WTC11 (cell line): Measurements from ENCODE around the gene RNF126. TPM values are rescaled to one million over a fixed set of nuclear protein-coding genes. Genes with fewer than 3 reads are reported as not detected.

Experiments
- ATAC-seq: fragments of 200-7000 bp; cut with Tn5 transposase; 2 replicates; pipeline ENCODE4 v1.10.0; 2021; ENCODE audit warnings: mild to moderate bottlenecking, moderate library complexity
- CTCF ChIA-PET: fragments of 300-600 bp; sonication (Branson Sonifier 250); formaldehyde crosslinking; loops from one replicate; lab custom pipeline; 2021; ENCODE audit warnings: antibody characterized with exemption; lab: Charles Lee
- POLR2A ChIA-PET: fragments of 350-600 bp; sonication (Branson Sonifier 250); formaldehyde crosslinking; loops from one replicate; lab custom pipeline; 2021; ENCODE audit warnings: antibody characterized with exemption; lab: Charles Lee
- DNase-seq: peaks from one replicate; pipeline ENCODE4 v3.0.0; 2021; ENCODE audit warnings: low spot score
- H3K27ac Mint-ChIP-seq: 2 replicates; pipeline ENCODE4 v1.8.0; 2021; ENCODE audit warnings: mixed read lengths
- H3K27me3 Mint-ChIP-seq: 2 replicates; pipeline ENCODE4 v1.8.0; 2021; ENCODE audit warnings: low read depth, mild to moderate bottlenecking, moderate library complexity, mixed read lengths
- H3K36me3 Mint-ChIP-seq: 2 replicates; pipeline ENCODE4 v1.8.0; 2021; ENCODE audit warnings: mixed read lengths
- H3K4me1 Mint-ChIP-seq: 2 replicates; pipeline ENCODE4 v1.8.0; 2022; ENCODE audit warnings: mixed read lengths
- H3K4me3 Mint-ChIP-seq: 2 replicates; pipeline ENCODE4 v1.8.0; 2021; ENCODE audit warnings: mild to moderate bottlenecking, moderate library complexity, mixed read lengths
- H3K9me3 Mint-ChIP-seq: 2 replicates; pipeline ENCODE4 v1.8.0; 2021; ENCODE audit warnings: mixed read lengths
- ATF1 ChIP-seq: sonication (generic); formaldehyde crosslinking; IDR thresholded peaks from 2 replicates; pipeline ENCODE4 v1.8.1; 2023; ENCODE audit warnings: mild to moderate bottlenecking, moderate library complexity, missing genetic modification reagents
- CREB1 ChIP-seq: sonication (generic); formaldehyde crosslinking; IDR thresholded peaks from 2 replicates; pipeline ENCODE4 v1.8.0; 2023; ENCODE audit warnings: mild to moderate bottlenecking, missing genetic modification reagents
- CREM ChIP-seq: sonication (generic); formaldehyde crosslinking; IDR thresholded peaks from 2 replicates; pipeline ENCODE4 v1.8.1; 2022; ENCODE audit warnings: mild to moderate bottlenecking, missing genetic modification reagents, moderate library complexity
- FOXK1 ChIP-seq: sonication (generic); formaldehyde crosslinking; IDR thresholded peaks from 2 replicates; pipeline ENCODE4 v1.8.0; 2022; ENCODE audit warnings: mild to moderate bottlenecking, moderate library complexity, missing genetic modification reagents
- HMGA2 ChIP-seq: fragments of 250-450 bp; sonication (Bioruptor Pico); IDR thresholded peaks from 2 replicates; pipeline ENCODE4 v1.4.0; 2021; ENCODE audit warnings: mild to moderate bottlenecking, moderate library complexity
- JUN ChIP-seq: sonication (generic); formaldehyde crosslinking; IDR thresholded peaks from 2 replicates; pipeline ENCODE4 v1.8.0; 2023; ENCODE audit warnings: mild to moderate bottlenecking, missing genetic modification reagents
- MYBL2 ChIP-seq: sonication (generic); formaldehyde crosslinking; IDR thresholded peaks from 2 replicates; pipeline ENCODE4 v1.8.1; 2023; ENCODE audit warnings: mild to moderate bottlenecking, moderate library complexity, missing genetic modification reagents
- NFATC4 ChIP-seq: fragments of 250-450 bp; sonication (Bioruptor Pico); IDR thresholded peaks from 2 replicates; pipeline ENCODE4 v1.9.0; 2021; ENCODE audit warnings: mild to moderate bottlenecking
- NR1H2 ChIP-seq: sonication (generic); formaldehyde crosslinking; IDR thresholded peaks from 2 replicates; pipeline ENCODE4 v1.9.0; 2021; ENCODE audit warnings: mild to moderate bottlenecking, moderate library complexity, missing genetic modification reagents
- NR2C2 ChIP-seq: sonication (generic); formaldehyde crosslinking; IDR thresholded peaks from 2 replicates; pipeline ENCODE4 v1.8.0; 2022; ENCODE audit warnings: mild to moderate bottlenecking, missing genetic modification reagents
- SMAD4 ChIP-seq: sonication (generic); formaldehyde crosslinking; IDR thresholded peaks from 2 replicates; pipeline ENCODE4 v1.8.0; 2022; ENCODE audit warnings: mild to moderate bottlenecking, missing genetic modification reagents
- TEAD1 ChIP-seq: sonication (generic); formaldehyde crosslinking; IDR thresholded peaks from 2 replicates; pipeline ENCODE4 v1.8.0; 2022; ENCODE audit warnings: mild to moderate bottlenecking, missing genetic modification reagents
- TEAD4 ChIP-seq: sonication (generic); formaldehyde crosslinking; IDR thresholded peaks from 2 replicates; pipeline ENCODE4 v1.8.0; 2022; ENCODE audit warnings: mild to moderate bottlenecking, missing genetic modification reagents
- ZNF232 ChIP-seq: sonication (generic); formaldehyde crosslinking; IDR thresholded peaks from 2 replicates; pipeline ENCODE4 v1.8.0; 2022; ENCODE audit warnings: mild to moderate bottlenecking, missing genetic modification reagents
- total RNA-seq: library from RNA; stranded (reverse); gene quantifications from 3 replicates; pipeline ENCODE4 v1.2.3, GENCODE V29; 2021
- TF ChIP-seq, protein P1 (sequence below): fragments of 250-450 bp; sonication (Bioruptor Pico); IDR thresholded peaks from 2 replicates; pipeline ENCODE4 v1.9.0; 2021; ENCODE audit warnings: mild to moderate bottlenecking, borderline replicate concordance
- TF ChIP-seq, protein P2 (sequence below): sonication (generic); formaldehyde crosslinking; IDR thresholded peaks from 2 replicates; pipeline ENCODE4 v1.8.1; 2023; ENCODE audit warnings: mild to moderate bottlenecking, missing genetic modification reagents, moderate library complexity
- TF ChIP-seq, protein P3 (sequence below): sonication (generic); formaldehyde crosslinking; IDR thresholded peaks from 2 replicates; pipeline ENCODE4 v1.8.1; 2023; ENCODE audit warnings: mild to moderate bottlenecking, missing genetic modification reagents
- TF ChIP-seq, protein P4 (sequence below): sonication (generic); formaldehyde crosslinking; IDR thresholded peaks from 2 replicates; pipeline ENCODE4 v1.8.0; 2022; ENCODE audit warnings: mild to moderate bottlenecking, missing genetic modification reagents
- TF ChIP-seq, protein P5 (sequence below): sonication (generic); formaldehyde crosslinking; IDR thresholded peaks from 2 replicates; pipeline ENCODE4 v1.8.0; 2023; ENCODE audit warnings: mild to moderate bottlenecking, missing genetic modification reagents

The RNF126 gene
- total RNA-seq, 1 experiment from 2014 or later, result 84.4 TPM

DNA sequence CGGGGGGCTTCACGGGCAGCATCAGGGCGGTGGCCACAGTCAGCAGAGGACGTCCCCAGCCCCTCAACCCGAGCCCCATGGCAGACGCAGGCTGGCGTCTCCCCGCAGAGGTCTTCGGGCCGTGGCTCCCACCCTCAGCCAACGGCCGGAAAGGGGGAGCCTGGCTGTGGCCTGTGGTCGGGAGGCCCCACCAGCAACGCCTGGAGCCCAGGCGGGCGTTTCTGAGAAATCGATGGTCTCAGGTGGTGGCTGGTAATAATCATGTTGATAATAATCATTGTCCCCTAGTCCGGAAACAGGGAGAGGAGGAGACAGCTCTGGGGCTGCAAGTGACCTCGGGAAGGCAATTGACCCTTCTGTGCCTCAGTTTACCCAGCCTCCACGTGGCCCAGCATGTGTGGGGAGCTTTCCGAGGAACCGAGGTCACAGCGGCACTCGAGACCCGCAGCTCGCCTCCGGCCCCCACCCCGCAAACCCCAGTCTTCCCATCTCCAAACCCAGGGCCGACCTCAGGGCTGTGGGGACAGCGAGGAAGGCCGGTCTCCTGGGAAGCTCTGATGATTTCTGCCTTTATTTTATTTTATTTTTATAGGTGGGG is 32.4 kb upstream of the RNF126 start, which contains the start of gene PRSS57:
PRSS57 (minus strand) TSS at position 101 of the 598 bp plus-strand sequence; CDS start at position 79, 22 bp downstream.
- no peaks in the 10 kb centered on the region for H3K36me3 Mint-ChIP-seq
- H3K9me3 Mint-ChIP-seq, result no peaks in the 10 kb centered on the region
- H3K27ac Mint-ChIP-seq, result no peak within 1 kb of the TSS
- H3K4me1 Mint-ChIP-seq, result 0 out of 2 replicates have a peak, but pooled peaks cover 2% of the 10 kb centered on the region
- ChIA-PET CTCF (interaction anchor here (1.3 to 1.6 kb wide), 2 partner anchors 8 to 15 kb away, joined by 3 to 5 read pairs; no protein-coding TSS in a partner anchor), POLR2A (no interaction called here)
- no peaks in the 10 kb centered on the region for H3K27me3 Mint-ChIP-seq
- no peak within 1 kb of the TSS for H3K4me3 Mint-ChIP-seq
- DNase-seq (no peak), ATAC-seq (no peak)
- TF ChIP-seq CREB1 (CRISPR knock-in tag) (no peak), ZNF232 (no peak), TEAD4 (CRISPR knock-in tag) (no peak), ATF1 (CRISPR knock-in tag) (no peak), MYBL2 (no peak), NFATC4 (CRISPR knock-in tag) (no peak)
- TF ChIP-seq, protein P1, sequence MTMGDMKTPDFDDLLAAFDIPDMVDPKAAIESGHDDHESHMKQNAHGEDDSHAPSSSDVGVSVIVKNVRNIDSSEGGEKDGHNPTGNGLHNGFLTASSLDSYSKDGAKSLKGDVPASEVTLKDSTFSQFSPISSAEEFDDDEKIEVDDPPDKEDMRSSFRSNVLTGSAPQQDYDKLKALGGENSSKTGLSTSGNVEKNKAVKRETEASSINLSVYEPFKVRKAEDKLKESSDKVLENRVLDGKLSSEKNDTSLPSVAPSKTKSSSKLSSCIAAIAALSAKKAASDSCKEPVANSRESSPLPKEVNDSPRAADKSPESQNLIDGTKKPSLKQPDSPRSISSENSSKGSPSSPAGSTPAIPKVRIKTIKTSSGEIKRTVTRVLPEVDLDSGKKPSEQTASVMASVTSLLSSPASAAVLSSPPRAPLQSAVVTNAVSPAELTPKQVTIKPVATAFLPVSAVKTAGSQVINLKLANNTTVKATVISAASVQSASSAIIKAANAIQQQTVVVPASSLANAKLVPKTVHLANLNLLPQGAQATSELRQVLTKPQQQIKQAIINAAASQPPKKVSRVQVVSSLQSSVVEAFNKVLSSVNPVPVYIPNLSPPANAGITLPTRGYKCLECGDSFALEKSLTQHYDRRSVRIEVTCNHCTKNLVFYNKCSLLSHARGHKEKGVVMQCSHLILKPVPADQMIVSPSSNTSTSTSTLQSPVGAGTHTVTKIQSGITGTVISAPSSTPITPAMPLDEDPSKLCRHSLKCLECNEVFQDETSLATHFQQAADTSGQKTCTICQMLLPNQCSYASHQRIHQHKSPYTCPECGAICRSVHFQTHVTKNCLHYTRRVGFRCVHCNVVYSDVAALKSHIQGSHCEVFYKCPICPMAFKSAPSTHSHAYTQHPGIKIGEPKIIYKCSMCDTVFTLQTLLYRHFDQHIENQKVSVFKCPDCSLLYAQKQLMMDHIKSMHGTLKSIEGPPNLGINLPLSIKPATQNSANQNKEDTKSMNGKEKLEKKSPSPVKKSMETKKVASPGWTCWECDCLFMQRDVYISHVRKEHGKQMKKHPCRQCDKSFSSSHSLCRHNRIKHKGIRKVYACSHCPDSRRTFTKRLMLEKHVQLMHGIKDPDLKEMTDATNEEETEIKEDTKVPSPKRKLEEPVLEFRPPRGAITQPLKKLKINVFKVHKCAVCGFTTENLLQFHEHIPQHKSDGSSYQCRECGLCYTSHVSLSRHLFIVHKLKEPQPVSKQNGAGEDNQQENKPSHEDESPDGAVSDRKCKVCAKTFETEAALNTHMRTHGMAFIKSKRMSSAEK, result no peak
- TF ChIP-seq, protein P2, sequence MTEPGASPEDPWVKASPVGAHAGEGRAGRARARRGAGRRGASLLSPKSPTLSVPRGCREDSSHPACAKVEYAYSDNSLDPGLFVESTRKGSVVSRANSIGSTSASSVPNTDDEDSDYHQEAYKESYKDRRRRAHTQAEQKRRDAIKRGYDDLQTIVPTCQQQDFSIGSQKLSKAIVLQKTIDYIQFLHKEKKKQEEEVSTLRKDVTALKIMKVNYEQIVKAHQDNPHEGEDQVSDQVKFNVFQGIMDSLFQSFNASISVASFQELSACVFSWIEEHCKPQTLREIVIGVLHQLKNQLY, result no peak
- TF ChIP-seq, protein P3, sequence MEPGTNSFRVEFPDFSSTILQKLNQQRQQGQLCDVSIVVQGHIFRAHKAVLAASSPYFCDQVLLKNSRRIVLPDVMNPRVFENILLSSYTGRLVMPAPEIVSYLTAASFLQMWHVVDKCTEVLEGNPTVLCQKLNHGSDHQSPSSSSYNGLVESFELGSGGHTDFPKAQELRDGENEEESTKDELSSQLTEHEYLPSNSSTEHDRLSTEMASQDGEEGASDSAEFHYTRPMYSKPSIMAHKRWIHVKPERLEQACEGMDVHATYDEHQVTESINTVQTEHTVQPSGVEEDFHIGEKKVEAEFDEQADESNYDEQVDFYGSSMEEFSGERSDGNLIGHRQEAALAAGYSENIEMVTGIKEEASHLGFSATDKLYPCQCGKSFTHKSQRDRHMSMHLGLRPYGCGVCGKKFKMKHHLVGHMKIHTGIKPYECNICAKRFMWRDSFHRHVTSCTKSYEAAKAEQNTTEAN (CRISPR knock-in tag), result no peak
- TF ChIP-seq, all 79 proteins: peak for 0

DNA sequence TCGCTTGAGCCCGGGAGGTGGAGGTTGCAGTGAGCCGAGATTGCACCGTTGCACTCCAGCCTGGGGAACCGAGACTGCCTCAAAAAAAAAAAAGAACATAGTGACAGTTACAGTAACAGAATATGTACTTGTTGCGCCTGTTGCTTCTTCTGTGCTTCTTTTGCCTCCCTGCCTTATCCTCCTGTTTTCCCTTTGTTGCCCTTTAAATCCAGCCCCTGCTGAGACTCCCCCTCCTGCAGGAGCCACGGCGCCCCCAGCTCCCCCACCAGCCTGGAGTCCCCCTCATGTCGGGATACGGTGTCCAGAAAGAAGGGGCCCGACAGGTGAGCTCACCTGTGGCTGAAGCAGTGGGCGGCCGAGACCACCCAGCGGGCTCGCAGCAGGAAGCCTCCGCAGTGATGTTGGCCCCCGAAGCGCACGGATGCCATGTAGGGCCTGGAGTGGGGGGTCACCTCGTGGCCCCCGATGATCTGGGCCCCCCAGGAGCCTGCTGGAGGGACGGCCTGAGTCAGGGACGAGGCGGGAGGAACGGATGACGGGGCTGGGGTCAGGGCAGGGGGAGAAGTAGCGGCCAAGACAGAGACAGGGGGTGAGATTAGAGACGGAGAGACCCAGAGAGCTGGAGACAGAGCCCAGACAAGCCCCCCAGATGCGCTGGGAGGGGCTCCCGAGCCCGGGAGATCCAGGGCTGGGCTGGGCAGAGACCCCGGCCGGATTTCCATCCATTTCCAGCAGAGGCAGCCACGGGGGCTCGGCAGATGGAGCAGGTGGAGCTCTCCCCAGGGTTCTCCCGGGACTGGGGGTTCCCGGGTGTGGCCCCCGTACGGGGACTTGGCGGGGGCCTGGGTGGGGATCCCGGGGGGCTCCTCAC is 31.7 kb upstream of the RNF126 start:
- POLR2A ChIA-PET, result interaction anchor here (0.7 kb wide), 1 partner anchor 76 kb away, joined by 3 read pairs; no protein-coding TSS in a partner anchor
- H3K27me3 Mint-ChIP-seq, result no peaks in the 10 kb centered on the region
- no peak overlapping the region for H3K27ac Mint-ChIP-seq
- TF ChIP-seq ATF1 (CRISPR knock-in tag) (no peak), FOXK1 (CRISPR knock-in tag) (no peak), NR2C2 (CRISPR knock-in tag) (no peak), HMGA2 (no peak), CREB1 (CRISPR knock-in tag) (no peak)
- TF ChIP-seq, all 79 proteins: peak for 0
- no peak overlapping the region for H3K4me3 Mint-ChIP-seq
- no peaks in the 10 kb centered on the region for H3K36me3 Mint-ChIP-seq
- no peak for DNase-seq
- H3K4me1 Mint-ChIP-seq, result 0 out of 2 replicates have a peak, but pooled peaks cover 2% of the 10 kb centered on the region
- no peaks in the 10 kb centered on the region for H3K9me3 Mint-ChIP-seq
- no peak for ATAC-seq
- CTCF ChIA-PET, result interaction anchor here (1.3 to 1.6 kb wide), 2 partner anchors 9 to 14 kb away, joined by 3 to 5 read pairs; no protein-coding TSS in a partner anchor

DNA sequence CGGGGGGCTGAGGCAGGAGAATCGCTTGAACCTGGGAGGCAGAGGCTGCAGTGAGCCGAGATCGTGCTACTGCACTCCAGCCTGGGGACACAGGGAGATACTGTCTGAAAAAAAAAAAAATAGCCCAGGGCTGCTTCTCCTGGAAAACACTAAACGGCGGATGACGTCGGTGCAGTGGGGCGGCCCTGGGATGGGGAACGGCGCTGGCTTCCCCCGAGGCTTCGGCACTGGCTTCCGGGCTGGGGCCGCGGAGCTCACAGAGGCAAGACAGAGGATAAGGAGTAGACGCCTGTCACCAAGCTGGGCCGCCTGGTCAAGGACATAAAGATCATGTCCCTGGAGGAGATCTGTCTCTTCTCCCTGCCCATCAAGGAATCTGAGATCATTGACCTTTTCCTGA is 27.2 kb upstream of the RNF126 start:
- ATAC-seq (no peak), DNase-seq (no peak)
- ChIA-PET POLR2A (no interaction called here), CTCF (interaction anchor here (0.7 to 1.5 kb wide), 4 partner anchors 10 to 291 kb away, joined by 3 to 4 read pairs (median 4); no protein-coding TSS in a partner anchor)
- H3K4me3 Mint-ChIP-seq, result no peak overlapping the region
- H3K27me3 Mint-ChIP-seq, result no peaks in the 10 kb centered on the region
- no peaks in the 10 kb centered on the region for H3K4me1 Mint-ChIP-seq
- H3K36me3 Mint-ChIP-seq, result no peaks in the 10 kb centered on the region
- H3K9me3 Mint-ChIP-seq, result no peaks in the 10 kb centered on the region
- no peak overlapping the region for H3K27ac Mint-ChIP-seq
- TF ChIP-seq TEAD1 (CRISPR knock-in tag) (no peak), NR2C2 (CRISPR knock-in tag) (no peak), SMAD4 (CRISPR knock-in tag) (no peak), ATF1 (CRISPR knock-in tag) (no peak), NR1H2 (no peak), CREM (CRISPR knock-in tag) (no peak), JUN (CRISPR knock-in tag) (no peak)
- TF ChIP-seq, protein P4, sequence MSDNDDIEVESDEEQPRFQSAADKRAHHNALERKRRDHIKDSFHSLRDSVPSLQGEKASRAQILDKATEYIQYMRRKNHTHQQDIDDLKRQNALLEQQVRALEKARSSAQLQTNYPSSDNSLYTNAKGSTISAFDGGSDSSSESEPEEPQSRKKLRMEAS (CRISPR knock-in tag), result no peak
- TF ChIP-seq, protein P5, sequence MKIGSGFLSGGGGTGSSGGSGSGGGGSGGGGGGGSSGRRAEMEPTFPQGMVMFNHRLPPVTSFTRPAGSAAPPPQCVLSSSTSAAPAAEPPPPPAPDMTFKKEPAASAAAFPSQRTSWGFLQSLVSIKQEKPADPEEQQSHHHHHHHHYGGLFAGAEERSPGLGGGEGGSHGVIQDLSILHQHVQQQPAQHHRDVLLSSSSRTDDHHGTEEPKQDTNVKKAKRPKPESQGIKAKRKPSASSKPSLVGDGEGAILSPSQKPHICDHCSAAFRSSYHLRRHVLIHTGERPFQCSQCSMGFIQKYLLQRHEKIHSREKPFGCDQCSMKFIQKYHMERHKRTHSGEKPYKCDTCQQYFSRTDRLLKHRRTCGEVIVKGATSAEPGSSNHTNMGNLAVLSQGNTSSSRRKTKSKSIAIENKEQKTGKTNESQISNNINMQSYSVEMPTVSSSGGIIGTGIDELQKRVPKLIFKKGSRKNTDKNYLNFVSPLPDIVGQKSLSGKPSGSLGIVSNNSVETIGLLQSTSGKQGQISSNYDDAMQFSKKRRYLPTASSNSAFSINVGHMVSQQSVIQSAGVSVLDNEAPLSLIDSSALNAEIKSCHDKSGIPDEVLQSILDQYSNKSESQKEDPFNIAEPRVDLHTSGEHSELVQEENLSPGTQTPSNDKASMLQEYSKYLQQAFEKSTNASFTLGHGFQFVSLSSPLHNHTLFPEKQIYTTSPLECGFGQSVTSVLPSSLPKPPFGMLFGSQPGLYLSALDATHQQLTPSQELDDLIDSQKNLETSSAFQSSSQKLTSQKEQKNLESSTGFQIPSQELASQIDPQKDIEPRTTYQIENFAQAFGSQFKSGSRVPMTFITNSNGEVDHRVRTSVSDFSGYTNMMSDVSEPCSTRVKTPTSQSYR, result no peak
